ENCODE results near the gene NPSR1. TPM values are rescaled to one million over a fixed set of nuclear protein-coding genes. Genes with fewer than 3 reads are reported as not detected.

Gene NPSR1
- total RNA-seq, 2 donors from 2014 or later, result not detected

DNA sequence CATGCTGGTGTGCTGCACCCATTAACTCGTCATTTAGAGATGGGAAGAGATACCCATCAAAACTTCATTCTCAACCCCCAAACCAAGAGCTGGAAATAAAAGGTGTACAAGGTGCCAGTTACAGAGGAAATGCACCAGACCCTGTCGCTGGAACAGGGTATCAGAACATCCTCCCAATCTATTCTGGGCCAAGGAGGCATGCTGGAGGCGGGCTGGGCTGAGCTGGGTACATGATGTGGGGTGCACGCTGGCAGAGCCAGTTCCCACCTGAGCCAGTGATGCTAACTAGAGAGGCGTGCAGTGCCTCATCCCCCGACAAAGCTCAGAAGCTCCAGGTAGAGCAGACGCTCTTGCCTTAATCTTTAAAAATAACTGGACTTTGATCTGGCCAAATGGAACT lies 70.1 kb downstream of the NPSR1 start:
- no peak for DNase-seq
- Mint-ChIP-seq H3K9me3 (peaks cover 0 to 2% of the 10 kb centered on the region in 2 donors), H3K4me1 (ENCODE audit: low read depth) (peaks cover 10% of the 10 kb centered on the region)

DNA sequence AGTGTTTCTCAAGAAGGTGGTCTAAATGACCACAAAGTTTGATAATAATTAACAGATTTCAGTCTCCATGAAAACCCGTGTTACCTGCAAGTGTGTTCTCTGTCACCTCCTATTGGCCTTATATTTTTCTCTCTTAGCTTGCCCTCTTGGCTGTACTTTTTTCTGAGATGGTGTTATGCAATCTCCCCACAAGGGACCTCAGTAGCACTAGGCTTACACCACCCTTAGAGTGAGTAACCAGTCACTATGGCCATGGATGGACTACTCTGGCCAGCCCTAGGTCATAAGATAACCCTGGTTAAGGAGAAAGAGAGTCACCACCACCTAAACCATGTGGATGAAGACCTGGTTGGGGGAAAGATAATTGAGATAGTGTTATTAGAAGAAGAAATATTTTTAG lies 76.8 kb downstream of the NPSR1 start:
- H3K9me3 Mint-ChIP-seq, result no peaks in the 10 kb centered on the region
- no peaks in the 10 kb centered on the region for H3K36me3 Mint-ChIP-seq (ENCODE audit: insufficient read depth in 2 of 2)
- no peak for DNase-seq
- ATAC-seq (replicated peaks in 1 of 2), result no peak
- no peaks in the 10 kb centered on the region for H3K27me3 Mint-ChIP-seq (ENCODE audit: low read depth)
- no peak overlapping the region for H3K27ac Mint-ChIP-seq
- H3K4me1 Mint-ChIP-seq (ENCODE audit: low read depth), result no peaks in the 10 kb centered on the region
- no peak overlapping the region for H3K4me3 Mint-ChIP-seq

More for the DNA sequence above, 70.1 kb downstream of the NPSR1 start:
- H3K4me3 Mint-ChIP-seq, result no peak overlapping the region
- no peak for ATAC-seq (replicated peaks in 1 of 2)
- H3K27me3 Mint-ChIP-seq (ENCODE audit: low read depth), result no peaks in the 10 kb centered on the region
- H3K36me3 Mint-ChIP-seq (ENCODE audit: insufficient read depth in 2 of 2), result no peaks in the 10 kb centered on the region
- H3K27ac Mint-ChIP-seq, result no peak overlapping the region

DNA sequence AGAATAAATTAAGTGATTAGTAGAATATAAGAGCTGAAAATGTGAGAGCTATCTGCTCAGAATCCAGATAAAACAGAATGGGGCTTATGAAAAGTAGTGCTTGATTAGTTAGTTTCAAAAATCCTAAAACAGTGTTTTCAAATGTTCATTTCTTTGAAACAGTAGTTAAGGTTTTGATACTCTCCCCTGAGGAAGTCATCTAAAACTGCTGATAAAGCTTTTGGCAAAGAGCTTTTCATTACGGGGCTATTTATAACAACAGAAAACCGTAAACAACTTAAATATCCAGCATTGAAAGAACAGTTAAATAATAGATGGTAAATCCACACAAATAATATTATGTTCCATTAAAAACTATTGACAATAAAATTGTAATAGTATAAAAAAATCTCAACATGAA lies 77.5 kb downstream of the NPSR1 start:
- ATAC-seq (replicated peaks in 1 of 2), result no peak

DNA sequence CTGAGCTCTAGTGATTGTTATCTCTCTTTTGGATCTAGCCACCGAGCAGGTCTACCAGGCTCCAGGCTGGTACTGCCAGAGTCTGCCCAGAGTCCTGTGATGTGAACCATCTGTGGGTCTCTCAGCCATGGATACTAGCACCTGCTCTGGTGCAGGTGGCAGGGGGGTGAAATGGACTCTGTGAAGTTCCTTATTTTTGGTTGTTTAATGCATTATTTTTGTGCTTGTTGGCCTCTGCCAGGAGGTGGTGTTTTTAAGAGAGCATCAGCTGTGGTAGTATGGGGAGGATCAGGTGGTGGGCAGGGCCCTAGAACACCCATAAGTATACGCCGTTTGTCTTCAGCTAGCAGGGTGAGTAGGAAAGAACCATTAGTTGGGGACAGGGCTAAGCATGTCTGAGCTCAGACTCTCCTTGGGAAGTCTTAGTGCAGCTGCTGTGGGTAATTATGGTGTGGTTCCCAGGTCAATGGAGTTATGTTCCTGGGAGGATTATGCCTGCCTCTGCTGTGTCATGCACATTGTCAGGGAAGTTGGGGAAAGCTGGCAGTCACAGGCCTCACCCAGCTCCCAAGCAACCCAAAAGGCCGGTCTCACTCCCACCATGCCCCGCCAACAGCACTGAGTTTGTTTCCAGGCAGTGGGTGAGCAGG lies 81.8 kb downstream of the NPSR1 start:
- Mint-ChIP-seq H3K27ac (no peak overlapping the region), H3K4me1 (ENCODE audit: low read depth) (no peaks in the 10 kb centered on the region), H3K9me3 (no peaks in the 10 kb centered on the region)

More for the DNA sequence above, 77.5 kb downstream of the NPSR1 start:
- H3K4me3 Mint-ChIP-seq, result no peak overlapping the region
- H3K9me3 Mint-ChIP-seq, result no peaks in the 10 kb centered on the region
- no peaks in the 10 kb centered on the region for H3K27me3 Mint-ChIP-seq (ENCODE audit: low read depth)
- no peak overlapping the region for H3K27ac Mint-ChIP-seq
- no peaks in the 10 kb centered on the region for H3K36me3 Mint-ChIP-seq (ENCODE audit: insufficient read depth in 2 of 2)
- no peaks in the 10 kb centered on the region for H3K4me1 Mint-ChIP-seq (ENCODE audit: low read depth)
- no peak for DNase-seq

DNA sequence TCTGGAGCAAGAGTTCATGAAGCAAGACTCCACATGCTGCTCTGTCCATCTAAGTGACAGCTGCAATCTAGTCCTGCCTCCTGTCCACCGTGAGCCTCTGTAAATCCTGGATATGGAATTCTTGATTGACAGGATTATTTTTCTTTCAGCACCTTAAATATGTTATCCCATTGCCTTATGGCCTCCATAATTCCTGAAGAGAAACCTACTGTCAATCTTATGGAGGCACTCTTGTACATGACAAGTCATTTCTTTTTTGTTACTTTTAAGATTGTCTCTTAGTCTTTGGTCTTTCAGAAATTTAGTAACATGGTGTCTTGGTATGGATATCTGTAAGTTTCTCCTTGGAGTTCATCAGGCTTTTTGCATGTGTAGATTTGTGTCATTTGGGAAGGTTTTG lies 82.8 kb downstream of the NPSR1 start:
- no peak overlapping the region for H3K27ac Mint-ChIP-seq
- H3K27me3 Mint-ChIP-seq (ENCODE audit: low read depth), result no peaks in the 10 kb centered on the region
- DNase-seq, result no peak
- no peaks in the 10 kb centered on the region for H3K4me1 Mint-ChIP-seq (ENCODE audit: low read depth)
- no peaks in the 10 kb centered on the region for H3K9me3 Mint-ChIP-seq
- no peak for ATAC-seq (replicated peaks in 1 of 2)
- H3K36me3 Mint-ChIP-seq (ENCODE audit: insufficient read depth in 2 of 2), result no peaks in the 10 kb centered on the region
- no peak overlapping the region for H3K4me3 Mint-ChIP-seq

More for the DNA sequence above, 81.8 kb downstream of the NPSR1 start:
- Mint-ChIP-seq H3K36me3 (ENCODE audit: insufficient read depth in 2 of 2) (no peaks in the 10 kb centered on the region), H3K27me3 (ENCODE audit: low read depth) (no peaks in the 10 kb centered on the region), H3K4me3 (no peak overlapping the region)
- DNase-seq (no peak), ATAC-seq (replicated peaks in 1 of 2) (no peak)

DNA sequence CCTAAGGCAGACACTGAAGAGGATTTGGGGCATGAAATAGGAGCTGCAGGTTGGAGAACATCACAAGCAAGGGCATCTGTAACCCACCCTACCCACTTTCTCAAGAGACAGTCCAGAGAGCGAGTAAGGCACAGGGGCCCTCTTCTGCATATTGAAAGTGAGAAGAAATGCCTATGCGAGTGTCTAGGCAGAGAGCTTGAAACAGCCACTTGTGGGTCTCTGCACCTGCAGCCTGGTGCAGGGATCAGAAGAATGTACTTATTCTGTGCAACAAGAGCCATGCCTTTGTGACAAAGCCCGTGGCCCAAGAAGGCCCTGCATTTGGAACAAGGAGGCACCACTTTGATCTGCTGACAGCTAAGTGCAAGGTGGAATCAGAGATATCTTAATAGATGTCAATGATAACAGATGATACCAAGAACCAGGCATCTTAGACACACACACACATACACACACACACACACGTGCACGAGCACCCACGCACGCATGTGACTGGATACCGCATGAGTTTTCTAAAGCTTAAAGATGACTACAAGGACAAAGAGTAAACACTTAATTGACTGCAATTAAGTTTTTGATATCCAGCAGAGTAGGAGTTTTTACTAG lies 89.3 kb downstream of the NPSR1 start:
- no peak for ATAC-seq (replicated peaks in 1 of 2)
- no peaks in the 10 kb centered on the region for H3K27me3 Mint-ChIP-seq (ENCODE audit: low read depth)
- H3K27ac Mint-ChIP-seq, result no peak overlapping the region
- no peak overlapping the region for H3K4me3 Mint-ChIP-seq
- no peaks in the 10 kb centered on the region for H3K4me1 Mint-ChIP-seq (ENCODE audit: low read depth)
- H3K9me3 Mint-ChIP-seq, result no peaks in the 10 kb centered on the region
- no peak for DNase-seq
- no peaks in the 10 kb centered on the region for H3K36me3 Mint-ChIP-seq (ENCODE audit: insufficient read depth in 2 of 2)

DNA sequence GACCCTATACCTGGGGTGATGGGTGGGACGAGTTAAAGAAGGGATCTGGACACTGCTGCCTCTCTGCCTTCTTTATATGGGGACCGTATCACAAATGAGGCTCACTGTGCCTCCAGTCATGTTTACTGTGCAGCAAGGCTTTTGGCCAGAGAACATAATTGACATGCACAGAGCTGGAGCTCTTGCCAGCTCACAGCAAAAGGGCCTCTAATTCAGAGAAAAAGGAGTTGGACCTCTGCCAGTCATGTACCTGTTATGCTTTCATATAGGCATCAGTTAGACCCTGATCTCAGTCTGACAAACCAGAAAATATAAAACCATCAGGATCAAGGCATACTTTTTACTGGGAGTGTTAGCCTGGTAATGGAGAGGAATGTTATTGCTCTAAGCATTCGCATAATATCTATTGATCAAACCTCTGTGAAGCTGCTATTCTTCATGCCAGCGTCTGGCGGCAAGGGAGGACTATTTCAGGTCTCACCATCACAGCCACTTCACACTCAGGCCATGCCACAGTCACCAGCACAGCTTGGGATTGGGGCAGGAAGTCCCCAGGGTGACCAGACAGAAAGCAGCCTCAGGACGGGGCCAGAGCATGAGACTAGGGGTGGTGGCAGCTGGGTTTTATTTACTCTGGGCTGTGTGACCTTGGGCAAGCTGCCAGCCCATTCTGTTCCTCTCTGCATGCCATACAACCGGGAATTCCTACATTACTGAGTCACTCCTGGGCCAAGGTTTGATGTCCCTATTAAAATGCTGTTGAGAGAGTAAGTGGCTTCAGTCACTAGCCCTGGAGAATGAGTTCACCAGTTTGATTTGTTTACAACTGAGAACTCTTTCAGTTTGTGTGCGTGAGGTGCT lies 90.1 kb downstream of the NPSR1 start:
- H3K27me3 Mint-ChIP-seq (ENCODE audit: low read depth), result no peaks in the 10 kb centered on the region
- no peak overlapping the region for H3K4me3 Mint-ChIP-seq
- ATAC-seq (replicated peaks in 1 of 2) (no peak), DNase-seq (no peak)
- no peak overlapping the region for H3K27ac Mint-ChIP-seq
- no peaks in the 10 kb centered on the region for H3K9me3 Mint-ChIP-seq
- no peaks in the 10 kb centered on the region for H3K36me3 Mint-ChIP-seq (ENCODE audit: insufficient read depth in 2 of 2)
- H3K4me1 Mint-ChIP-seq (ENCODE audit: low read depth), result no peaks in the 10 kb centered on the region

DNA sequence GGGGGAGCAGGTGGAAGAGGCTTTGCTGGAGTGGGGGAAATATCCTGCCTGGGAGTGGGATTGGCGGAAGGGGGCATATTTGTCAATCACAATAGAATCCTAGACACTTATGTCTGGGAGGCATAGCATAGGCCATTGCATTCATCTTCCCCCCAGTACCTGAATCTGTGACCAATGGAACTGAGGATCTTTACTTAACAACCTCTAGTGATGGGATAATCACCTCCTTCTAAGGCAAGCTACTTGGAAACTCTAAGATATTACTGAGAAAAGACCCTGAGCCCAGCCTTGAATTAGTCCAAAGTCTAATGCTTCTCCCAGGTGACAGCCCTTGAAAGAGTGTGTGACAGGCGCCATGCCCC lies 90.7 kb downstream of the NPSR1 start:
- ATAC-seq (replicated peaks in 1 of 2), result no peak
- Mint-ChIP-seq H3K27me3 (ENCODE audit: low read depth) (no peaks in the 10 kb centered on the region), H3K4me3 (no peak overlapping the region), H3K27ac (no peak overlapping the region), H3K9me3 (no peaks in the 10 kb centered on the region), H3K4me1 (ENCODE audit: low read depth) (no peaks in the 10 kb centered on the region), H3K36me3 (ENCODE audit: insufficient read depth in 2 of 2) (no peaks in the 10 kb centered on the region)
- no peak for DNase-seq

DNA sequence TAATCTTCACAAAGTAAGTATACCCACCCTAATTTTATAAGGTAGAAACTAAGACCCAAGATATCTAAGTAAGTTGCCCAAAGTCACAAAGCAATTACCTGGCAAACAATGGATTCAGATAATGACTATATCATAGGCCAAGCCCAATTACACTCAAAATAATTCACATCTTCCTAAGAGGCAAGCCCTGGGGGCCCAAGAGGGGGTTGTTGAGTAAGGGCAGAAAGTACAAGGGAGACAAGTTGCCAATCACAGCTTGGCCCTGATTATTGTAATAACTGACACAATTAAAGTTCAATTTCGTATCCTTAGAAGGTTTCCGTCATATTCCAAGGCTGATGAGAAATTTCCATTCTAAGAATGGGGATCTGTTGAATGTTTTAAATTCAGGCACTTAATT lies 91.4 kb downstream of the NPSR1 start:
- Mint-ChIP-seq H3K4me1 (ENCODE audit: low read depth) (no peaks in the 10 kb centered on the region), H3K27ac (no peak overlapping the region), H3K36me3 (ENCODE audit: insufficient read depth in 2 of 2) (no peaks in the 10 kb centered on the region), H3K27me3 (ENCODE audit: low read depth) (no peaks in the 10 kb centered on the region), H3K4me3 (no peak overlapping the region), H3K9me3 (no peaks in the 10 kb centered on the region)
- ATAC-seq (replicated peaks in 1 of 2) (no peak), DNase-seq (no peak)

DNA sequence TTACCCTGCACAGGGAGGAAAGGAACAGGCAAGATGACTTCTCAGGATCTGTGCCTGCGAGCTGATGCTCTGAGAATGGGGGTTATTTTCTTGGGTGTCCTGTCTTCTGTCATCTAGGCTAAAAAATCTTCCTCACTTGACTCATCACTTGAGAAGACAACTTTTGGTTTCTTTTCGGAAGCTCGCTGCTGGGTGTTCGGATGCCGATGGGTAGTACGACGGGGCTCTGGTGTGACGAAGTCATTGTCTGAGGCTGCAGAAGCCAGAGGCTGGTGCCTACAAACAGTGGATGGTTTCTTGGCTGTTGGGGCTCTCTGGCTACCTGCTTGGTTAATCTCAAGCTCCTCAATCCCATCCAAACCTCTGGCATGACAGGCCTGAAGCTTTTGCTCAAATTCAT lies 92.2 kb downstream of the NPSR1 start:
- Mint-ChIP-seq H3K4me3 (no peak overlapping the region), H3K9me3 (no peaks in the 10 kb centered on the region), H3K27ac (no peak overlapping the region), H3K4me1 (ENCODE audit: low read depth) (no peaks in the 10 kb centered on the region), H3K27me3 (ENCODE audit: low read depth) (no peaks in the 10 kb centered on the region), H3K36me3 (ENCODE audit: insufficient read depth in 2 of 2) (no peaks in the 10 kb centered on the region)
- DNase-seq (no peak), ATAC-seq (replicated peaks in 1 of 2) (no peak)

DNA sequence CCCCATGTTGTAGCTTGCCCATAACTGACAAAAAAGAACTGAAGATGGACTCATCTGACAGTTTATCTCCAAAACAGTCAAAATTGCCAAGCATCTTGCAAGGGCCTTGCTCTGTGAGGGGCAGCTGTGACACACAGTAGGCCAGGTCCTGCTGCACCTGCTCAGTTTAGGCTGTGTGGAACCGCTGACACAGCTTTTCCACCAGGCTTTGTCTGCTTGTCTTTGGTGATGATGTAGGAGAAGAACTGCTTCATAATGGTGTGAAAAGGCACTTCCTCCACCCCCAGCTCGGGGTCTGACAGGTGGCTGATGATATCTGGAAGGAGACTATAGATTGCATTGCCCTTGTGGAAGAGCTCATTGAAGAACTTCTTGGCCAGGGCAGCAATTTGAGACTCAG lies 92.6 kb downstream of the NPSR1 start:
- no peaks in the 10 kb centered on the region for H3K27me3 Mint-ChIP-seq (ENCODE audit: low read depth)
- no peaks in the 10 kb centered on the region for H3K36me3 Mint-ChIP-seq (ENCODE audit: insufficient read depth in 2 of 2)
- no peaks in the 10 kb centered on the region for H3K4me1 Mint-ChIP-seq (ENCODE audit: low read depth)
- no peak overlapping the region for H3K27ac Mint-ChIP-seq
- H3K4me3 Mint-ChIP-seq, result no peak overlapping the region
- no peaks in the 10 kb centered on the region for H3K9me3 Mint-ChIP-seq
- no peak for ATAC-seq (replicated peaks in 1 of 2)
- no peak for DNase-seq

DNA sequence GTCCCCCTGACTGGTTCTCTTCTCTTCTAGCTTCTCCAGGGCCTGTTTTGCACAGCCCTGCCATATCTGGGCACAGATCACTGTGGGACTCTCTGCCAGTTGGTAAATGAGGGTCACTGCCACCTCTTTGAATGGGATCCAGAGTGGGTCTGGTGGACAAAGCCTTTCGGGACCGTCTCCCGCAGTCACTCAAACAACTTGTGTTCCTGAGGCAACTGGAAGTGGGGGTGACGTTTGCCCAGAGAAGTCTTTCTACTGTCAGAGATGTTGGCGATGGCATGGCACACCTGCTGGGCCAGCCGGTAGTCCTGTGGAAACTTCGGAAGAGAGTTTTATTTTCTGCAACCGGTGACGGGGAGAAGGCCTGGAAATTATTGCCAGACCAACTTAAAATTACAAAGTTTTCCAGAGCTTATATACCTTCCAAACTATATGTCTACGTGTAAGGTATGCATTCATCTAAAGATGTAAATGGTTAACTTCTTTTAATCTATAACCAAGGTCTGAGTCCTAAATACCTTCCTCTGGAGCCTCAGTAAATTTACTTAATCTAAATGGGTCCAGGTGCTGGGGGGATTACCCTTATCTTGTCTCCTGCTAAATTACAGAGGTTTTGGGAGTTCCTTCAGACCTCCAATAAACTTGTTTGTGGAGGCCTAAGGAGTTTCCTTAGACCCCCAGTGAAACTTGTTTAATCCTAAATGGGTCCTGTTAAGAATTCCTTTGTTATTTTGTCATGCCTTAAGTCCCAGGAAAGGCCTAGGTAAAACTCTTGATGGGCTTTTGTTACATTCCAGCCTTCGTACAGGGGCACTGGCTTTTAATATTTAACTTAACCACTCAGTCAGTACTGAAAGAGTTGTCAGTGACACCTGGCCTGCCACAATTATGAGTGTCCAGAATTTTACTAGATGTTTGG lies 94.0 kb downstream of the NPSR1 start:
- Mint-ChIP-seq H3K9me3 (no peaks in the 10 kb centered on the region), H3K27me3 (ENCODE audit: low read depth) (no peaks in the 10 kb centered on the region), H3K4me1 (ENCODE audit: low read depth) (no peaks in the 10 kb centered on the region), H3K36me3 (ENCODE audit: insufficient read depth in 2 of 2) (no peaks in the 10 kb centered on the region), H3K27ac (no peak overlapping the region), H3K4me3 (no peak overlapping the region)
- ATAC-seq (replicated peaks in 1 of 2), result no peak
- no peak for DNase-seq

DNA sequence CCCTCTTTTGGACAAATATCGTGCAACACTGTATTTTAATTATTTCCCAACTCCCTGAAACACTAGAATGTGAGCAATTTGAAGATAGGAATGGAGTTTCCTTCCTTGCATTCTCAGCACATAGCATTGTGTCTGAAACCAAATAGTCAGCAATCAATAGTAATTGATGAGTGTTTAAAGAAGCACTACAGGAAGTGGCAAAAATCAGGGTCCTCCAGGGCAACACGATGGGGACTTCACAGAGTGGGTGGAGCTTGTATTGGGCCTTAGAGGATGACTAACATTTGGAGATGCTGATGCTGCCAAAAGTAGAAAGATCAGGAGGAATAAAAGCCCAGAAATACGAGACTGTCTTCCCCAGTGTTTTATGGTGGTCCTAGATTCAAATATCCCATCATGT lies 94.9 kb downstream of the NPSR1 start:
- no peak for DNase-seq
- Mint-ChIP-seq H3K4me3 (no peak overlapping the region), H3K27ac (no peak overlapping the region), H3K27me3 (ENCODE audit: low read depth) (peaks cover 6% of the 10 kb centered on the region), H3K36me3 (ENCODE audit: insufficient read depth in 2 of 2) (no peaks in the 10 kb centered on the region), H3K4me1 (ENCODE audit: low read depth) (no peaks in the 10 kb centered on the region), H3K9me3 (no peaks in the 10 kb centered on the region)
- ATAC-seq (replicated peaks in 1 of 2), result no peak

Measured in activated T-cell treated with anti-CD3 and anti-CD28 coated beads, Interleukin-2, amount 50 U/mL, for 72 hours (primary cell).